Measurements from ENCODE around the gene CCDC12. TPM values are rescaled to one million over a fixed set of nuclear protein-coding genes. Genes with fewer than 3 reads are reported as not detected.

CCDC12 gene
- total and polyA plus RNA-seq, 2 of the 13 experiments (the other 11 are each of a cell fraction or from before 2014, with no cell fraction given), result 30.1 to 49.5 TPM

DNA sequence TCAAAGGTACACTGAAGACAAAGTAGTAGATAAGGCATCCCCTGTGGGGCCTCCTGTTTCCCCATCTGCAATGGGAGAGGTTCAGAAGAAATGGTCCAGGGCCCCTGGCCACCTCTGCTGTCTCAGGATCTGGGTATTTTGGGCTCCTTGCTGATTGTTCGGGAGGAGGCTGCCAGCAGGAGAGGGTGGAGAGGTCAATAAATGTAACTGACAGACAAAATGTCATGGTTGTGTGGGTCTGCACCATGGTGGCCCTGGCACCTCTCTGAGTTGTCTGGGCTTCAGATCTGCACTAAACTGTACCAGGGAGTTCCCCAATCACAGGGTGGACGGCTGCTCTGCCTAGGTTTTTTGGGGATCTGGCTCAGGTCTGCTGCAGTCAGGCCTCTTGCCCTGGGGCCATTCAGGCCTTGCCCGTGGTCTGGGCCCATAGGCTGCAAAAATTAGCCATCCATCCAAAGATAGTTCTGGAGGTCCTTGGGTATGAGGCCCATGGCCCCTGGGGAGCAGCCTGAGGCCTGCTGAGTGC lies 10.3 kb upstream of the CCDC12 start (continued):
- no peak for TF ChIP-seq SRF (IDR thresholded peaks at IDR 0.05; ENCODE audit: low read depth, low read length)
- TF ChIP-seq PHF21A (CRISPR knock-in tag; IDR thresholded peaks at IDR 0.05), result no peak
- no peak for TF ChIP-seq TRIM24 (CRISPR knock-in tag; IDR thresholded peaks at IDR 0.05)

DNA sequence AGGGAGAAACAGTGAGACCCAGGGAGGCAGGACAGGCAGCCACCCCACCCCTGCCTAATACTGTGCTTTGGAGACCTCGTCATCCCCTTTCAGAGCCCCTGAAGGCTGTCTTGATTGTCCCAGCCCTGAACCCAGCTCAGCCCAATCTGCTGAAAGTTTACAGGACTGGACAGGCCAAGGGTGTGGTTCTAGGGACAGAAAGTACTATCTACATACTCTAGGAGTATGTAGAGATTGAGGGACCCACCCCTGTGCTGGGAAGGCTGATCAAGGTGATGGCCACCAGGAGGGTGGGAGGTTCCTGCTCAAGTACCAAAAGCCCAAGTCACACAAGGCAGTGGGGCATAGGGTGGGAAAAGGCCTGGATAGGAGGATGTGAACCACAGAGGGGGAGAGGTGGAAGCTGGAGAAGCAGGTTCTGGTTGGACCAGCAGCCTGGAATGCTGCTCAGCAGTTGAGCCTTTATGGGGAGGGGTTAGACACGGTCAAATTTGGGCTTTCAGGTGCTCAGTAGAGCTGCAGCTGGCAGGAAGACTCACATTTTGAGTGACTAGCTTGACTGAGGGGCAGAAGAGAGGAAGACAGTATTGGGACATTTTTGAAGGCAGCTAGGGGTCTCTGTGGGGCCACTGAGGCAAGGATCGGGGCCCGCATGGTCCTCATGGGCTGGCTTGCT lies 9.6 kb upstream of the CCDC12 start:
- peaks cover 24% of the 10 kb centered on the region for H3K4me1 ChIP-seq (ENCODE audit: insufficient read depth, low read length)
- no peak overlapping the region for H3K4me2 ChIP-seq (ENCODE audit: low read depth, low read length)
- H3K9me3 ChIP-seq (ENCODE audit: low read length), result no peaks in the 10 kb centered on the region
- WGBS (ENCODE audit: low lambda C conversion rate), result 91% methylated on average over 4 of the region's 4 CpGs
- no peaks in the 10 kb centered on the region for H4K20me1 ChIP-seq (ENCODE audit: insufficient read depth, low read length)
- DNase-seq (ENCODE audit: low spot score) (no peak), FAIRE-seq (no peak), ATAC-seq (no peak)
- POLR2A ChIA-PET, result interaction anchor here (1.6 kb wide), 1 partner anchor 9 kb away, joined by 6 read pairs; the partner anchor contains the start of gene CCDC12
- intact Hi-C loops (cut with micrococcal nuclease; ENCODE audit: unreplicated experiment) (no loop called here), in situ Hi-C loops (cut with HindIII; ENCODE audit: extremely low pct_ligation_motif_present, low pct_unique_long_range_greater_than_20kb) (no loop called here)
- no peak overlapping the region for H3K4me3 ChIP-seq (replicated peaks in 1 of 3; ENCODE audit: insufficient read depth in 1 of 3, low read depth in 2 of 3, low read length in 3 of 3)
- no peaks in the 10 kb centered on the region for H3K36me3 ChIP-seq (replicated peaks in 1 of 2; ENCODE audit: control insufficient read depth in 1 of 2, insufficient read depth in 2 of 2, low read length in 2 of 2)
- H2AFZ ChIP-seq (ENCODE audit: low read length), result no peak overlapping the region
- H3K9ac ChIP-seq (ENCODE audit: insufficient read depth, low read depth, low read length), result no peak overlapping the region
- H3K79me2 ChIP-seq (ENCODE audit: insufficient read depth, low read length), result no peaks in the 10 kb centered on the region
- no peak overlapping the region for H3K27ac ChIP-seq (ENCODE audit: extremely low read length, insufficient read depth, low read length)
- H3K27me3 ChIP-seq (ENCODE audit: control insufficient read depth in 1 of 2, insufficient read depth in 2 of 2, low read length in 2 of 2), result no peaks in the 10 kb centered on the region
- BruUV-seq (replicated peaks), result no TSS peak
- CTCF ChIA-PET (ENCODE audit: low intra/inter-chr PET ratio, low total read pairs), result no interaction called here
- no peak for TF ChIP-seq ZNF253 (CRISPR knock-in tag; IDR thresholded peaks at IDR 0.05; ENCODE audit: borderline replicate concordance)
- no peak for TF ChIP-seq WIZ (CRISPR knock-in tag; IDR thresholded peaks at IDR 0.05)
- no peak for TF ChIP-seq MTF1 (CRISPR knock-in tag; IDR thresholded peaks at IDR 0.05)
- no peak for TF ChIP-seq MAFF (IDR thresholded peaks at IDR 0.05; ENCODE audit: low read depth, low read length)
- TF ChIP-seq BHLHE40 (IDR thresholded peaks at IDR 0.05; ENCODE audit: low read length), result no peak
- TF ChIP-seq ZBTB20 (CRISPR knock-in tag; IDR thresholded peaks at IDR 0.05; ENCODE audit: borderline replicate concordance, low read depth), result no peak
- TF ChIP-seq, protein P1, sequence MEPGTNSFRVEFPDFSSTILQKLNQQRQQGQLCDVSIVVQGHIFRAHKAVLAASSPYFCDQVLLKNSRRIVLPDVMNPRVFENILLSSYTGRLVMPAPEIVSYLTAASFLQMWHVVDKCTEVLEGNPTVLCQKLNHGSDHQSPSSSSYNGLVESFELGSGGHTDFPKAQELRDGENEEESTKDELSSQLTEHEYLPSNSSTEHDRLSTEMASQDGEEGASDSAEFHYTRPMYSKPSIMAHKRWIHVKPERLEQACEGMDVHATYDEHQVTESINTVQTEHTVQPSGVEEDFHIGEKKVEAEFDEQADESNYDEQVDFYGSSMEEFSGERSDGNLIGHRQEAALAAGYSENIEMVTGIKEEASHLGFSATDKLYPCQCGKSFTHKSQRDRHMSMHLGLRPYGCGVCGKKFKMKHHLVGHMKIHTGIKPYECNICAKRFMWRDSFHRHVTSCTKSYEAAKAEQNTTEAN (CRISPR knock-in tag; conservative IDR thresholded peaks at IDR 0.05), result no peak
- TF ChIP-seq NR2F2 (IDR thresholded peaks at IDR 0.05; ENCODE audit: borderline replicate concordance, low read depth), result no peak
- TF ChIP-seq NCOA5 (CRISPR knock-in tag; IDR thresholded peaks at IDR 0.05), result no peak
- TF ChIP-seq, protein P2, sequence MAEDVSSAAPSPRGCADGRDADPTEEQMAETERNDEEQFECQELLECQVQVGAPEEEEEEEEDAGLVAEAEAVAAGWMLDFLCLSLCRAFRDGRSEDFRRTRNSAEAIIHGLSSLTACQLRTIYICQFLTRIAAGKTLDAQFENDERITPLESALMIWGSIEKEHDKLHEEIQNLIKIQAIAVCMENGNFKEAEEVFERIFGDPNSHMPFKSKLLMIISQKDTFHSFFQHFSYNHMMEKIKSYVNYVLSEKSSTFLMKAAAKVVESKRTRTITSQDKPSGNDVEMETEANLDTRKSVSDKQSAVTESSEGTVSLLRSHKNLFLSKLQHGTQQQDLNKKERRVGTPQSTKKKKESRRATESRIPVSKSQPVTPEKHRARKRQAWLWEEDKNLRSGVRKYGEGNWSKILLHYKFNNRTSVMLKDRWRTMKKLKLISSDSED (CRISPR knock-in tag; IDR thresholded peaks at IDR 0.05), result no peak
- no peak for TF ChIP-seq ZC3H13 (CRISPR knock-in tag; IDR thresholded peaks at IDR 0.05)
- no peak for TF ChIP-seq ZNF776 (CRISPR knock-in tag; IDR thresholded peaks at IDR 0.05)
- no peak for TF ChIP-seq ZNF232 (CRISPR knock-in tag; IDR thresholded peaks at IDR 0.05; ENCODE audit: borderline replicate concordance)
- TF ChIP-seq ZBTB42 (CRISPR knock-in tag; IDR thresholded peaks at IDR 0.05), result no peak
- TF ChIP-seq, protein P3, sequence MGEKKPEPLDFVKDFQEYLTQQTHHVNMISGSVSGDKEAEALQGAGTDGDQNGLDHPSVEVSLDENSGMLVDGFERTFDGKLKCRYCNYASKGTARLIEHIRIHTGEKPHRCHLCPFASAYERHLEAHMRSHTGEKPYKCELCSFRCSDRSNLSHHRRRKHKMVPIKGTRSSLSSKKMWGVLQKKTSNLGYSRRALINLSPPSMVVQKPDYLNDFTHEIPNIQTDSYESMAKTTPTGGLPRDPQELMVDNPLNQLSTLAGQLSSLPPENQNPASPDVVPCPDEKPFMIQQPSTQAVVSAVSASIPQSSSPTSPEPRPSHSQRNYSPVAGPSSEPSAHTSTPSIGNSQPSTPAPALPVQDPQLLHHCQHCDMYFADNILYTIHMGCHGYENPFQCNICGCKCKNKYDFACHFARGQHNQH (CRISPR knock-in tag; IDR thresholded peaks at IDR 0.05), result no peak
- TF ChIP-seq CBX2 (IDR thresholded peaks at IDR 0.05; ENCODE audit: low read depth, low read length), result no peak
- TF ChIP-seq CBX2 (CRISPR knock-in tag; IDR thresholded peaks at IDR 0.05; ENCODE audit: low read depth), result no peak
- TF ChIP-seq FOXK1 (CRISPR knock-in tag; IDR thresholded peaks at IDR 0.05; ENCODE audit: borderline replicate concordance, low read depth), result no peak
